PC-3 (cell line): Measurements from ENCODE around the gene CRADD. TPM values are rescaled to one million over a fixed set of nuclear protein-coding genes. Genes with fewer than 3 reads are reported as not detected.

Experiments
- ATAC-seq: fragments of 200-7000 bp; cut with Tn5 transposase; 2 replicates; pipeline ENCODE4 v1.9.1; 2020; ENCODE audit warnings: mild to moderate bottlenecking, moderate library complexity
- BruUV-seq: library from RNA; stranded (reverse); fragments of 400-500 nt; replicated peaks from 2 replicates; lab custom pipeline; 2021; lab: Mats Ljungman, UMichigan
- CTCF ChIA-PET: fragments of 300-600 bp; sonication (Branson Sonifier 250); formaldehyde crosslinking; loops from one replicate; lab custom pipeline; 2022; ENCODE audit warnings: antibody characterized with exemption; lab: Charles Lee
- POLR2A ChIA-PET: fragments of 300-600 bp; sonication (Branson Sonifier 250); formaldehyde crosslinking; loops from one replicate; lab custom pipeline; 2022; ENCODE audit warnings: antibody characterized with exemption; ENCODE audit not compliant: unreplicated experiment; lab: Charles Lee
- DNase-seq: peaks from one replicate; pipeline ENCODE4 v3.0.0-alpha.2; 2015
- H2AFZ ChIP-seq: fragments of 300-600 bp; sonication (generic); 2 replicates; pipeline ENCODE4 v1.6.0; 2016; ENCODE audit warnings: antibody characterized with exemption, low read length
- H3F3A ChIP-seq: fragments of 300-600 bp; sonication (generic); one replicate; pipeline ENCODE4 v1.6.0; 2017; ENCODE audit warnings: antibody characterized with exemption, low read length, control low read depth, mild to moderate bottlenecking; ENCODE audit not compliant: unreplicated experiment
- H3K27ac ChIP-seq: fragments of 300-600 bp; sonication (generic); 2 replicates; pipeline ENCODE4 v1.5.1; 2016; ENCODE audit warnings: mild to moderate bottlenecking, low read length
- H3K27me3 ChIP-seq: fragments of 300-600 bp; sonication (generic); 2 replicates; pipeline ENCODE4 v1.6.1; 2016; ENCODE audit warnings: low read length, mixed read lengths
- H3K36me3 ChIP-seq: fragments of 300-600 bp; sonication (generic); 2 replicates; pipeline ENCODE4 v1.6.1; 2016; ENCODE audit warnings: low read depth, mixed run types, low read length, mixed read lengths
- H3K4me1 ChIP-seq: fragments of 300-600 bp; sonication (generic); 2 replicates; pipeline ENCODE4 v1.5.1; 2016; ENCODE audit warnings: low read length; ENCODE audit not compliant: insufficient read depth
- H3K4me2 ChIP-seq: fragments of 300-600 bp; sonication (generic); 2 replicates; pipeline ENCODE4 v1.6.0; 2016; ENCODE audit warnings: low read length
- H3K4me3 ChIP-seq: fragments of 300-600 bp; sonication (generic); 2 replicates; pipeline ENCODE4 v1.5.1; 2016; ENCODE audit warnings: mild to moderate bottlenecking, low read length, mixed read lengths
- H3K79me2 ChIP-seq: fragments of 300-600 bp; sonication (generic); 2 replicates; pipeline ENCODE4 v1.6.1; 2017; ENCODE audit warnings: low read length, mixed read lengths
- H3K9ac ChIP-seq: fragments of 300-600 bp; sonication (generic); 2 replicates; pipeline ENCODE4 v1.6.0; 2016; ENCODE audit warnings: mild to moderate bottlenecking, low read length
- H3K9me2 ChIP-seq: fragments of 300-600 bp; sonication (generic); replicated peaks from 2 replicates; pipeline ENCODE4 v1.6.1; 2016; ENCODE audit warnings: mixed run types, low read length, mixed read lengths
- H3K9me3 ChIP-seq: fragments of 300-600 bp; sonication (generic); 2 replicates; pipeline ENCODE4 v1.6.1; 2016; ENCODE audit warnings: low read length, mixed read lengths
- H4K20me1 ChIP-seq: fragments of 300-600 bp; sonication (generic); 2 replicates; pipeline ENCODE4 v1.6.1; 2016; ENCODE audit warnings: low read length, mixed read lengths
- EZH2 ChIP-seq: fragments of 300-600 bp; sonication (generic); IDR thresholded peaks from one replicate; pipeline ENCODE4 v1.6.1; 2017; ENCODE audit warnings: antibody characterized with exemption, mild to moderate bottlenecking, low read length; ENCODE audit not compliant: unreplicated experiment
- EZH2phosphoT487 ChIP-seq: fragments of 300-600 bp; sonication (generic); IDR thresholded peaks from 2 replicates; pipeline ENCODE4 v1.6.1; 2018; ENCODE audit warnings: mild to moderate bottlenecking, antibody characterized with exemption, low read length, borderline replicate concordance
- intact Hi-C: fragments of 100-400 bp; cut with micrococcal nuclease; formaldehyde crosslinking; loops from 2 replicates; pipeline ENCODE4 v1.9.0; 2023
- total RNA-seq: library from RNA; depleted of rRNA; stranded (reverse); fragments of >200 nt; gene quantifications from 2 replicates; pipeline ENCODE4 v1.2.3, GENCODE V29; 2014
- TF ChIP-seq, protein P1 (sequence below): fragments of 300-600 bp; sonication (generic); conservative IDR thresholded peaks from 2 replicates; pipeline ENCODE4 v1.5.1; 2017; ENCODE audit warnings: antibody characterized with exemption, low read depth, mild to moderate bottlenecking, low read length

CRADD gene
- total RNA-seq, 1 experiment from 2014 or later: 11.4 TPM

DNA sequence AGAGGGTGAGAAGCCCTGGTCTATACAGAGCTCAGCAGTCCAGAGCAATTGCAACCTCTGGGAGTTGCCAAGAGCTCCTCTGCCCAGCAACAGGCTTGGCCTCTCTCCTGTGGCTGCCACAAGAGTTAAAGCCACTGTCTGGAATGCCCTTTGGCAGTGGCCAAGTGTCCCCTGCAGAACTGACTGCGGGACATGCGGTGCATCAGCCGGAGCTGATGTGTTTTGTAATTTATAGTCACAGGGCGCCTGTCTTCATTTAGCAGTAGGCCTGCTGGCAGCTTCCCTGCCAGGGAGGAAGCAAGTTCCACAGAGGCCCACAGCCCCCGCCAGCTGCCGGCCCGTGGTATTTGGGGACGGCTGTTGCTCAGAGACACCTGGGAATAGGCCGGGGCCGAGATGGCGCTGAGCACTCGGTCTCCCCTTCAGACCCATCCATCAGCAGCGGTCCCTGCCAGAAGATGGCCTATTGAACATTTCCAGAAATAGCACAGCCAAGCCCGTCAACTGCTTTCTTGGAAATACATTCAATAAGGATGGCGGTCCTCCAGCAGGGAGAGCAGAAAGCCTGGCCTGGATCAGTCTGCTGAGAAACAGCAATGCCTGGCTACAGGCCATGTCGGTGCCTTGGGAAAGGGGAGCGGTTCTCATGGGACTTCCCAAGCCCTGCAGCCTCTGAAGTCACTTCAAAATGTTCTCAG, 217.4 kb downstream of the CRADD start:
- H3K79me2 ChIP-seq: no peaks in the 10 kb centered on the region
- H3K27ac ChIP-seq: no peak overlapping the region
- no peaks in the 10 kb centered on the region for H4K20me1 ChIP-seq
- BruUV-seq: no TSS peak
- H3K9me3 ChIP-seq: no peaks in the 10 kb centered on the region
- no peaks in the 10 kb centered on the region for H3F3A ChIP-seq
- TF ChIP-seq EZH2phosphoT487: no peak
- TF ChIP-seq, protein P1, sequence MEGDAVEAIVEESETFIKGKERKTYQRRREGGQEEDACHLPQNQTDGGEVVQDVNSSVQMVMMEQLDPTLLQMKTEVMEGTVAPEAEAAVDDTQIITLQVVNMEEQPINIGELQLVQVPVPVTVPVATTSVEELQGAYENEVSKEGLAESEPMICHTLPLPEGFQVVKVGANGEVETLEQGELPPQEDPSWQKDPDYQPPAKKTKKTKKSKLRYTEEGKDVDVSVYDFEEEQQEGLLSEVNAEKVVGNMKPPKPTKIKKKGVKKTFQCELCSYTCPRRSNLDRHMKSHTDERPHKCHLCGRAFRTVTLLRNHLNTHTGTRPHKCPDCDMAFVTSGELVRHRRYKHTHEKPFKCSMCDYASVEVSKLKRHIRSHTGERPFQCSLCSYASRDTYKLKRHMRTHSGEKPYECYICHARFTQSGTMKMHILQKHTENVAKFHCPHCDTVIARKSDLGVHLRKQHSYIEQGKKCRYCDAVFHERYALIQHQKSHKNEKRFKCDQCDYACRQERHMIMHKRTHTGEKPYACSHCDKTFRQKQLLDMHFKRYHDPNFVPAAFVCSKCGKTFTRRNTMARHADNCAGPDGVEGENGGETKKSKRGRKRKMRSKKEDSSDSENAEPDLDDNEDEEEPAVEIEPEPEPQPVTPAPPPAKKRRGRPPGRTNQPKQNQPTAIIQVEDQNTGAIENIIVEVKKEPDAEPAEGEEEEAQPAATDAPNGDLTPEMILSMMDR: no peak
- no peak for TF ChIP-seq EZH2
- intact Hi-C loops: no loop called here
- H3K9me2 ChIP-seq: no peaks in the 10 kb centered on the region
- no peak overlapping the region for H3K9ac ChIP-seq
- no peak overlapping the region for H3K4me2 ChIP-seq
- DNase-seq (no peak), ATAC-seq (no peak)
- no peak overlapping the region for H2AFZ ChIP-seq
- ChIA-PET CTCF (interaction anchor here (0.5 kb wide), 1 partner anchor 180 kb away, joined by 7 read pairs; no protein-coding TSS in a partner anchor), POLR2A (no interaction called here)
- H3K27me3 ChIP-seq: no peaks in the 10 kb centered on the region
- H3K36me3 ChIP-seq: no peaks in the 10 kb centered on the region
- H3K4me1 ChIP-seq: no peaks in the 10 kb centered on the region
- no peak overlapping the region for H3K4me3 ChIP-seq

DNA sequence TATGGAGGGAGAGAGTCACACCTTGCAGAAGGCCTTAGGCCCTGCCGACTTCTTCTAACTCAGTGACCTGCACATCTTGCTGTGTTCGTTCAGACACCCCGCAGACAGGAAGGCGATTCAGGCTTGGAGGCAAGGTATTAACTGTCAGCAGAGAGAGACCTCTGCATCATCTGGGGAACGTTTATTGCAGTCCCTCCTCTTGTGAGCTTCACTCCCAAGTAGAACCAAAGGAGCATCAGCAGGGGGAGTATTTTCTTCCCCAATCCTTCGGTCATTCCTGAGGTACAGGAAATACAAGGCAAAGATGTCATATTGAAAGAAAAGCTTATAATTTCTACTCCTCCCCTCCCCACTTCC, 217.9 kb downstream of the CRADD start:
- no peaks in the 10 kb centered on the region for H3K36me3 ChIP-seq
- no peaks in the 10 kb centered on the region for H3F3A ChIP-seq
- no peaks in the 10 kb centered on the region for H3K27me3 ChIP-seq
- no peak for ATAC-seq
- no peak for DNase-seq
- H3K4me1 ChIP-seq: no peaks in the 10 kb centered on the region
- no peak overlapping the region for H3K4me2 ChIP-seq
- no peaks in the 10 kb centered on the region for H3K79me2 ChIP-seq
- ChIA-PET CTCF (interaction anchor here (0.5 kb wide), 1 partner anchor 180 kb away, joined by 7 read pairs; no protein-coding TSS in a partner anchor), POLR2A (no interaction called here)
- no peak overlapping the region for H3K27ac ChIP-seq
- no peaks in the 10 kb centered on the region for H3K9me2 ChIP-seq
- H4K20me1 ChIP-seq: no peaks in the 10 kb centered on the region
- no peak overlapping the region for H3K9ac ChIP-seq
- H3K4me3 ChIP-seq: no peak overlapping the region
- no peak overlapping the region for H2AFZ ChIP-seq
- TF ChIP-seq EZH2phosphoT487: no peak
- TF ChIP-seq EZH2: no peak
- intact Hi-C loops: no loop called here
- BruUV-seq: no TSS peak
- H3K9me3 ChIP-seq: no peaks in the 10 kb centered on the region

DNA sequence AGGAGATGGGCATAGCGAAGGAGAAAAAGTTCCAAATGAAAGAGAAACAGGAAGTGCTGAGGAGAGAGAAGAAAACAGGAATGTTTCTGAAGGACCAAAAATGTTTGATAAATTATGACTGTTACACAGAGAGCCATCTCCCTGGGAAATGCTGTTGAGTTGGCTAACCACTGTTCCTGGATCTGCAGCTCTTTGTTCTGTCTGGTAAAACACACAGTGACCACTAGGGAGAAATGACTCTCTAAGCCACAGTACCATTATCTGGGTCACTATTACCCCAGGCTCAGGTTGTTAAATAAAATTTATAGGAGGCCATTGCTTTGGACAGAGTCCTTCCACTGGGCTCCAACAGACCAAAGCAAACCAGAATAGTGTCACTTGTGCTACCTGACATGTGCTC, 219.3 kb downstream of the CRADD start:
- no peak for ATAC-seq
- no peak overlapping the region for H2AFZ ChIP-seq
- H3K36me3 ChIP-seq: no peaks in the 10 kb centered on the region
- POLR2A ChIA-PET: no interaction called here
- no peaks in the 10 kb centered on the region for H3K79me2 ChIP-seq
- DNase-seq: no peak
- no peak for TF ChIP-seq EZH2
- TF ChIP-seq, protein P1: peak; percentile 31
- no peaks in the 10 kb centered on the region for H3K9me3 ChIP-seq
- no peak overlapping the region for H3K9ac ChIP-seq
- BruUV-seq: no TSS peak
- intact Hi-C loops: no loop called here
- no peak overlapping the region for H3K4me2 ChIP-seq
- no peaks in the 10 kb centered on the region for H3F3A ChIP-seq
- H4K20me1 ChIP-seq: no peaks in the 10 kb centered on the region
- no peaks in the 10 kb centered on the region for H3K4me1 ChIP-seq
- H3K9me2 ChIP-seq: no peaks in the 10 kb centered on the region
- no peak overlapping the region for H3K4me3 ChIP-seq
- H3K27me3 ChIP-seq: no peaks in the 10 kb centered on the region
- H3K27ac ChIP-seq: no peak overlapping the region
- CTCF ChIA-PET: no interaction called here
